DMS114 treated with DMSO at 0.1 percent for 48 hours (cell line): ENCODE results near the gene ALOXE3.

Experiments
- DNase-seq: peaks from one replicate; lab custom pipeline; 2025; ENCODE audit not compliant: unreplicated experiment; lab: John Stamatoyannopoulos, UW

ALOXE3 gene

GRCh38 chr17:8154608-8155155 lies 36.4 kb upstream of the ALOXE3 start:
- DNase-seq = no peak

- DNase-seq = peak; percentile 73
These were observed 35.8 kb upstream of the ALOXE3 start for GRCh38 chr17:8153957-8154607.

- DNase-seq = no peak
These were observed 35.2 kb upstream of the ALOXE3 start for GRCh38 chr17:8153525-8153956.

GRCh38 chr17:8153031-8153451 lies 34.7 kb upstream of the ALOXE3 start:
- no peak for DNase-seq

GRCh38 chr17:8152112-8152775 lies 33.9 kb upstream of the ALOXE3 start, which contains the start of gene PER1:
Gene PER1, minus strand, starts transcription at chr17:8152404. Its CDS starts 1,698 bp downstream, at chr17:8150706.
- DNase-seq = peak; percentile 83

GRCh38 chr17:8151641-8152111 lies 33.4 kb upstream of the ALOXE3 start:
- DNase-seq = no peak

- DNase-seq = peak; percentile 62
These were observed 32.9 kb upstream of the ALOXE3 start for GRCh38 chr17:8151120-8151640.

GRCh38 chr17:8150194-8151119 lies 32.1 kb upstream of the ALOXE3 start:
- DNase-seq = no peak

GRCh38 chr17:8149419-8150193 lies 31.3 kb upstream of the ALOXE3 start:
- no peak for DNase-seq

GRCh38 chr17:8148560-8148959 lies 30.2 kb upstream of the ALOXE3 start:
- no peak for DNase-seq

GRCh38 chr17:8147805-8148404 lies 29.6 kb upstream of the ALOXE3 start:
- DNase-seq = no peak

- no peak for DNase-seq
These were observed 29.0 kb upstream of the ALOXE3 start for GRCh38 chr17:8147141-8147804.

- no peak for DNase-seq
These were observed 28.2 kb upstream of the ALOXE3 start for GRCh38 chr17:8146381-8147140.

GRCh38 chr17:8145811-8146210 lies 27.5 kb upstream of the ALOXE3 start:
- no peak for DNase-seq

GRCh38 chr17:8144401-8145231 lies 26.3 kb upstream of the ALOXE3 start:
- DNase-seq = no peak

GRCh38 chr17:8143581-8144400 lies 25.5 kb upstream of the ALOXE3 start:
- no peak for DNase-seq
